Measurements from ENCODE around the gene TRAPPC2L.

- TF ChIP-seq CTCF (IDR thresholded peaks at IDR 0.05 in 8 of 11, conservative IDR thresholded peaks at IDR 0.05 in 3 of 11) (no peak), POLR2AphosphoS5 (IDR thresholded peaks at IDR 0.05) (no peak), POLR2A (IDR thresholded peaks at IDR 0.05) (no peak)
Observed at GRCh38 chr16:88828711-88829110, 28.2 kb upstream of the TRAPPC2L start.
